LNCAP (cell line): ENCODE measurements around the gene DGKB.
A peak's percentile ranks its signal among the peaks of the same experiment; 100 is the strongest.

Experiments used
- CTCF ChIP-seq: fragments of 450-650 bp; IDR thresholded peaks from 2 replicates; pipeline ENCODE4 v1.5.1; 2017; ENCODE audit warnings: mild to moderate bottlenecking

Gene DGKB

GRCh38 chr7:14639329-14639728 is 263.2 kb downstream of the DGKB start:
- no peak for TF ChIP-seq CTCF

GRCh38 chr7:14637968-14638367 is 264.6 kb downstream of the DGKB start:
- TF ChIP-seq CTCF, result peak; percentile 24; the same call in 1 of the 2 replicates

GRCh38 chr7:14635955-14636354 is 266.6 kb downstream of the DGKB start:
- TF ChIP-seq CTCF, result no peak

- no peak for TF ChIP-seq CTCF
These were observed 272.5 kb downstream of the DGKB start for GRCh38 chr7:14630048-14630447.

- no peak for TF ChIP-seq CTCF
These were observed 274.0 kb downstream of the DGKB start for GRCh38 chr7:14628516-14628915.

- TF ChIP-seq CTCF, result no peak
These were observed 276.5 kb downstream of the DGKB start for GRCh38 chr7:14626076-14626475.

- no peak for TF ChIP-seq CTCF
These were observed 280.0 kb downstream of the DGKB start for GRCh38 chr7:14622559-14622958.

GRCh38 chr7:14606101-14606500 is 296.4 kb downstream of the DGKB start:
- TF ChIP-seq CTCF, result no peak
